Erythroblast (primary cell): ENCODE results near the gene ANXA9.

Experiments used
- GATA1 ChIP-seq: IDR thresholded peaks from 2 replicates; pipeline ENCODE4 v1.6.1; 2011; ENCODE audit warnings: low read depth, mild to moderate bottlenecking, control low read depth, low read length, moderate library complexity
- POLR2A ChIP-seq: IDR thresholded peaks from 2 replicates; pipeline ENCODE4 v1.6.1; 2011; ENCODE audit warnings: mild to moderate bottlenecking, low read length

DNA sequence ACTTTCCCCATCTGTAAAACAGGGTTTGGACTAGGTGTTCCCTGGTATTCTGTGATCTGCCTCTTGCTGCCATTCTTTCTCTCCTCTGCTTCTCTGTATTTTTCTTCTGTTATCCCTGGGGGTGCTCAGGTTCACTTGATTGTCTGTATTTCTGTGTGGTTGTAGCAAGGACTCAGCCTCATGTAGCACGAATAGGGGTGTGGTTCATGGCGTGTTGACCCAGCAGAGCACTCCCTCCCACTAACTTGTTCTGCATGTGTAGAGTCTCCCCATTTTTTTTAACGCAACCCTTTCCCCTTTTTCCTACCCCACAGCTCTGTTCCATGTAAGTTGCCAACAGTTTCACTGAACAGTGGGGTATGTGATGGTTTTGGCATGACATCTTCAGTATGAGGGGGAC lies 53.1 kb downstream of the ANXA9 start:
- TF ChIP-seq POLR2A (no peak), GATA1 (no peak)
